Neuronal stem cell (in vitro differentiated cells): ENCODE data around the gene PBOV1.

ENCODE experiments used
- DNase-seq: peaks from one replicate; pipeline ENCODE4 v3.0.0-alpha.2; 2013; ENCODE audit warnings: low spot score
- H2AFZ ChIP-seq: one replicate; pipeline ENCODE4 v1.6.1; 2013; ENCODE audit warnings: mild to moderate bottlenecking, low read length, inconsistent platforms
- H2AK5ac ChIP-seq: 2 replicates; pipeline ENCODE4 v1.6.1; 2013; ENCODE audit warnings: low read depth, mild to moderate bottlenecking, inconsistent platforms, low read length, moderate library complexity, mixed read lengths
- H2BK120ac ChIP-seq: 2 replicates; pipeline ENCODE4 v1.6.1; 2013; ENCODE audit warnings: low read depth, mild to moderate bottlenecking, inconsistent platforms, low read length, moderate library complexity, mixed read lengths
- H2BK12ac ChIP-seq: one replicate; pipeline ENCODE4 v1.6.1; 2013; ENCODE audit warnings: low read length, inconsistent platforms
- H2BK15ac ChIP-seq: 2 replicates; pipeline ENCODE4 v1.6.1; 2013; ENCODE audit warnings: mild to moderate bottlenecking, low read length, inconsistent platforms, mixed read lengths
- H2BK5ac ChIP-seq: one replicate; pipeline ENCODE4 v1.6.1; 2013; ENCODE audit warnings: inconsistent platforms, mild to moderate bottlenecking, low read length, moderate library complexity
- H3K14ac ChIP-seq: one replicate; pipeline ENCODE4 v1.6.1; 2013; ENCODE audit warnings: low read length, inconsistent platforms
- H3K18ac ChIP-seq: 2 replicates; pipeline ENCODE4 v1.6.1; 2013; ENCODE audit warnings: low read length, inconsistent platforms
- H3K23ac ChIP-seq: 2 replicates; pipeline ENCODE4 v1.6.1; 2013; ENCODE audit warnings: low read depth, mild to moderate bottlenecking, mixed read lengths, low read length, inconsistent platforms; ENCODE audit not compliant: poor library complexity
- H3K27ac ChIP-seq: replicated peaks from 3 replicates; pipeline ENCODE4 v1.5.1; 2013; ENCODE audit warnings: low read length, inconsistent platforms
- H3K27me3 ChIP-seq, 3 experiments: 2 replicates each; pipeline ENCODE4 v1.6.1; 2013; ENCODE audit warnings: low read length in 3 of 3, mild to moderate bottlenecking in 2 of 3, inconsistent platforms in 1 of 3, low read depth in 1 of 3, mixed read lengths in 1 of 3, moderate library complexity in 1 of 3; ENCODE audit not compliant: control insufficient read depth in 3 of 3, insufficient read depth in 3 of 3
- H3K36me3 ChIP-seq, 2 donors: replicated peaks in 1 of 2; 2 replicates each; pipeline ENCODE4 v1.6.1; 2013; ENCODE audit warnings: low read length in 2 of 2; ENCODE audit not compliant: control insufficient read depth in 2 of 2, insufficient read depth in 2 of 2
- H3K4ac ChIP-seq: 2 replicates; pipeline ENCODE4 v1.6.1; 2013; ENCODE audit warnings: inconsistent platforms, mild to moderate bottlenecking, low read length, moderate library complexity
- H3K4me1 ChIP-seq, 2 donors: 1 replicate in 1 of 2; 2 replicates in 1 of 2; pipeline ENCODE4 v1.6.1; 2013; ENCODE audit warnings: low read length in 2 of 2, low read depth in 1 of 2; ENCODE audit not compliant: control insufficient read depth in 2 of 2, insufficient read depth in 1 of 2
- H3K4me2 ChIP-seq: one replicate; pipeline ENCODE4 v1.6.1; 2013; ENCODE audit warnings: mild to moderate bottlenecking, low read length, inconsistent platforms; ENCODE audit not compliant: insufficient read depth, poor library complexity, severe bottlenecking
- H3K4me3 ChIP-seq, 2 donors: 2 replicates each; pipeline ENCODE4 v1.5.1; 2013; ENCODE audit warnings: low read length in 2 of 2, mild to moderate bottlenecking in 2 of 2, inconsistent platforms in 1 of 2, moderate library complexity in 1 of 2
- H3K79me1 ChIP-seq: one replicate; pipeline ENCODE4 v1.6.1; 2013; ENCODE audit warnings: low read depth, mild to moderate bottlenecking, inconsistent platforms, low read length, moderate library complexity
- H3K9ac ChIP-seq: one replicate; pipeline ENCODE4 v1.6.1; 2013; ENCODE audit warnings: mild to moderate bottlenecking, low read depth, low read length, inconsistent platforms; ENCODE audit not compliant: poor library complexity
- H3K9me3 ChIP-seq, 2 donors: replicated peaks in 1 of 2; 2 replicates each; pipeline versions ENCODE3 to v1.6.1; 2013; ENCODE audit warnings: low read length in 2 of 2, mild to moderate bottlenecking in 2 of 2, inconsistent platforms in 1 of 2, low read depth in 1 of 2, mixed read lengths in 1 of 2, moderate library complexity in 1 of 2; ENCODE audit not compliant: control insufficient read depth in 2 of 2, insufficient read depth in 1 of 2
- H4K8ac ChIP-seq: one replicate; pipeline ENCODE4 v1.6.1; 2013; ENCODE audit warnings: low read depth, mild to moderate bottlenecking, inconsistent platforms, low read length, moderate library complexity
- H4K91ac ChIP-seq: one replicate; pipeline ENCODE4 v1.6.1; 2013; ENCODE audit warnings: low read length, low read depth, mild to moderate bottlenecking, inconsistent platforms; ENCODE audit not compliant: poor library complexity
- WGBS, 2 donors: extraction: QIAGEN DNeasy Blood & Tissue Kit; methylation state at CpG; one replicate each; pipeline ENCODE4 v1.1.7; 2013; ENCODE audit warnings: missing lambda C conversion rate in 2 of 2, mixed read lengths in 1 of 2; ENCODE audit not compliant: insufficient read length in 2 of 2, insufficient replicate concordance in 1 of 2; ENCODE audit errors: extremely low coverage in 2 of 2; 5-methylcytosine and 5-hydroxymethylcytosine counted together

Gene PBOV1

GRCh38 chr6:138239774-138240173, 21.5 kb upstream of the PBOV1 start:
- H2BK5ac ChIP-seq, result no peak overlapping the region
- no CpG with 5 or more reads among the region's 1 CpG for WGBS, 2 donors
- H3K9ac ChIP-seq, result no peak overlapping the region
- H3K27ac ChIP-seq, result no peak overlapping the region
- H2AFZ ChIP-seq, result no peak overlapping the region
- H2BK12ac ChIP-seq, result no peak overlapping the region
- H3K9me3 ChIP-seq, result no peaks in the 10 kb centered on the region
- H3K4me2 ChIP-seq, result no peak overlapping the region
- H3K23ac ChIP-seq, result no peak overlapping the region
- H2BK15ac ChIP-seq, result no peak overlapping the region
- H2AK5ac ChIP-seq, result no peak overlapping the region
- H3K36me3 ChIP-seq, result no peaks in the 10 kb centered on the region
- no peak overlapping the region for H4K91ac ChIP-seq
- H3K4ac ChIP-seq, result no peak overlapping the region
- H3K18ac ChIP-seq, result no peak overlapping the region
- H3K4me3 ChIP-seq, result no peak overlapping the region
- no peak overlapping the region for H4K8ac ChIP-seq
- H3K27me3 ChIP-seq, result no peaks in the 10 kb centered on the region
- H3K4me1 ChIP-seq, result no peaks in the 10 kb centered on the region
- no peak for DNase-seq
- H3K79me1 ChIP-seq, result no peaks in the 10 kb centered on the region
- H3K14ac ChIP-seq, result no peak overlapping the region
- no peak overlapping the region for H2BK120ac ChIP-seq

GRCh38 chr6:138238368-138238767, 20.1 kb upstream of the PBOV1 start:
- H3K4me1 ChIP-seq, result no peaks in the 10 kb centered on the region
- no peak overlapping the region for H2BK5ac ChIP-seq
- H2BK15ac ChIP-seq, result no peak overlapping the region
- H3K9me3 ChIP-seq, result no peaks in the 10 kb centered on the region
- no peak overlapping the region for H3K9ac ChIP-seq
- H3K27me3 ChIP-seq, result no peaks in the 10 kb centered on the region
- no peaks in the 10 kb centered on the region for H3K36me3 ChIP-seq
- H2AK5ac ChIP-seq, result no peak overlapping the region
- H3K79me1 ChIP-seq, result no peaks in the 10 kb centered on the region
- no peak overlapping the region for H3K18ac ChIP-seq
- no peak overlapping the region for H2BK120ac ChIP-seq
- H3K23ac ChIP-seq, result no peak overlapping the region
- H3K14ac ChIP-seq, result no peak overlapping the region
- H3K27ac ChIP-seq, result no peak overlapping the region
- no peak overlapping the region for H4K8ac ChIP-seq
- H3K4me2 ChIP-seq, result no peak overlapping the region
- H3K4me3 ChIP-seq, result no peak overlapping the region
- no peak overlapping the region for H3K4ac ChIP-seq
- H2AFZ ChIP-seq, result no peak overlapping the region
- no peak overlapping the region for H4K91ac ChIP-seq
- no peak overlapping the region for H2BK12ac ChIP-seq
- no peak for DNase-seq
- no CpG with 5 or more reads among the region's 6 CpGs for WGBS, 2 donors

- no peak for DNase-seq
Measured at GRCh38 chr6:138237463-138237862, 19.2 kb upstream of the PBOV1 start.

GRCh38 chr6:138235693-138236092, 17.4 kb upstream of the PBOV1 start:
- no peak overlapping the region for H4K8ac ChIP-seq
- no peak for DNase-seq
- H3K9ac ChIP-seq, result no peak overlapping the region
- no peak overlapping the region for H2BK120ac ChIP-seq
- H3K36me3 ChIP-seq, result no peaks in the 10 kb centered on the region
- no CpG with 5 or more reads among the region's 1 CpG for WGBS, 2 donors
- H2AFZ ChIP-seq, result no peak overlapping the region
- H3K4me3 ChIP-seq, result no peak overlapping the region
- no peaks in the 10 kb centered on the region for H3K9me3 ChIP-seq
- H3K27ac ChIP-seq, result no peak overlapping the region
- no peak overlapping the region for H3K18ac ChIP-seq
- H3K23ac ChIP-seq, result no peak overlapping the region
- H3K4ac ChIP-seq, result no peak overlapping the region
- no peak overlapping the region for H3K14ac ChIP-seq
- H3K4me2 ChIP-seq, result no peak overlapping the region
- H4K91ac ChIP-seq, result no peak overlapping the region
- no peaks in the 10 kb centered on the region for H3K27me3 ChIP-seq
- H2BK12ac ChIP-seq, result no peak overlapping the region
- peaks cover 0 to 1% of the 10 kb centered on the region in 2 donors for H3K4me1 ChIP-seq
- no peaks in the 10 kb centered on the region for H3K79me1 ChIP-seq
- no peak overlapping the region for H2AK5ac ChIP-seq
- H2BK5ac ChIP-seq, result no peak overlapping the region
- H2BK15ac ChIP-seq, result no peak overlapping the region

More at GRCh38 chr6:138237463-138237862, 19.2 kb upstream of the PBOV1 start:
- no peaks in the 10 kb centered on the region for H3K4me1 ChIP-seq
- no peak overlapping the region for H4K8ac ChIP-seq
- H3K27me3 ChIP-seq, result no peaks in the 10 kb centered on the region
- no peaks in the 10 kb centered on the region for H3K9me3 ChIP-seq
- no peak overlapping the region for H3K4me3 ChIP-seq
- no peak overlapping the region for H2BK15ac ChIP-seq
- no peak overlapping the region for H3K23ac ChIP-seq
- H3K36me3 ChIP-seq, result no peaks in the 10 kb centered on the region
- H2BK12ac ChIP-seq, result no peak overlapping the region
- no peak overlapping the region for H2BK120ac ChIP-seq
- no peaks in the 10 kb centered on the region for H3K79me1 ChIP-seq
- no peak overlapping the region for H3K27ac ChIP-seq
- no peak overlapping the region for H3K14ac ChIP-seq
- no peak overlapping the region for H3K4ac ChIP-seq
- H3K4me2 ChIP-seq, result no peak overlapping the region
- no CpG with 5 or more reads among the region's 2 CpGs for WGBS, 2 donors
- H2BK5ac ChIP-seq, result no peak overlapping the region
- H2AK5ac ChIP-seq, result no peak overlapping the region
- no peak overlapping the region for H3K9ac ChIP-seq
- H2AFZ ChIP-seq, result no peak overlapping the region
- no peak overlapping the region for H4K91ac ChIP-seq
- H3K18ac ChIP-seq, result no peak overlapping the region
